ENCODE measurements around the gene NRM. TPM values are rescaled to one million over a fixed set of nuclear protein-coding genes. Genes with fewer than 3 reads are reported as not detected.

The NRM gene
- total RNA-seq, 1 donor from 2014 or later, result 31.5 TPM

DNA sequence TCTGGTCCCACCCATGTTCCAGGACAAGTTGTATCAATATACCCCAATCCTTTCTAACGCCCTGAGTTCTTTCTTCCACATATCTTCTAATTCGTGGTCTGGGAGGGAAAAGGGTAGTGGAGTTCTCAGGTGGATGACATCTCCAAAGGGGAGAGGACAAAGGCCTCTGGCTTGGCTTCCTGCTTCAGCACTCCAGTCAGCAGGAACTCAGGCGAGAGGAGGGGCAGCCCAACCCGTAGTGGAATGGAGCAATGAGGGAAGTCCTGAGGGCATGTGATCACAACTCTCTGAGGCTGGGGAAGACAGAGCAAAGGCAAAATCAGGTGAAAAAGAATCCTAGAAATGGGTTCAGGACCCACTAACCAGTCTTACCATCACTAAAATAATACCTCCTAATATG is 9.6 kb upstream of the NRM start:
- Mint-ChIP-seq H3K36me3 (ENCODE audit: unreplicated experiment) (peaks cover 35% of the 10 kb centered on the region), H3K9me3 (ENCODE audit: unreplicated experiment) (no peaks in the 10 kb centered on the region), H3K4me3 (ENCODE audit: unreplicated experiment) (no peak overlapping the region), H3K27me3 (ENCODE audit: unreplicated experiment) (no peaks in the 10 kb centered on the region), H3K4me1 (ENCODE audit: unreplicated experiment) (peaks cover 7% of the 10 kb centered on the region), H3K27ac (ENCODE audit: unreplicated experiment) (no peak overlapping the region)
- TF ChIP-seq, protein P1, sequence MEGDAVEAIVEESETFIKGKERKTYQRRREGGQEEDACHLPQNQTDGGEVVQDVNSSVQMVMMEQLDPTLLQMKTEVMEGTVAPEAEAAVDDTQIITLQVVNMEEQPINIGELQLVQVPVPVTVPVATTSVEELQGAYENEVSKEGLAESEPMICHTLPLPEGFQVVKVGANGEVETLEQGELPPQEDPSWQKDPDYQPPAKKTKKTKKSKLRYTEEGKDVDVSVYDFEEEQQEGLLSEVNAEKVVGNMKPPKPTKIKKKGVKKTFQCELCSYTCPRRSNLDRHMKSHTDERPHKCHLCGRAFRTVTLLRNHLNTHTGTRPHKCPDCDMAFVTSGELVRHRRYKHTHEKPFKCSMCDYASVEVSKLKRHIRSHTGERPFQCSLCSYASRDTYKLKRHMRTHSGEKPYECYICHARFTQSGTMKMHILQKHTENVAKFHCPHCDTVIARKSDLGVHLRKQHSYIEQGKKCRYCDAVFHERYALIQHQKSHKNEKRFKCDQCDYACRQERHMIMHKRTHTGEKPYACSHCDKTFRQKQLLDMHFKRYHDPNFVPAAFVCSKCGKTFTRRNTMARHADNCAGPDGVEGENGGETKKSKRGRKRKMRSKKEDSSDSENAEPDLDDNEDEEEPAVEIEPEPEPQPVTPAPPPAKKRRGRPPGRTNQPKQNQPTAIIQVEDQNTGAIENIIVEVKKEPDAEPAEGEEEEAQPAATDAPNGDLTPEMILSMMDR (IDR thresholded peaks at IDR 0.05), result no peak
- DNase-seq (ENCODE audit: extremely low spot score, unreplicated experiment), result no peak

DNA sequence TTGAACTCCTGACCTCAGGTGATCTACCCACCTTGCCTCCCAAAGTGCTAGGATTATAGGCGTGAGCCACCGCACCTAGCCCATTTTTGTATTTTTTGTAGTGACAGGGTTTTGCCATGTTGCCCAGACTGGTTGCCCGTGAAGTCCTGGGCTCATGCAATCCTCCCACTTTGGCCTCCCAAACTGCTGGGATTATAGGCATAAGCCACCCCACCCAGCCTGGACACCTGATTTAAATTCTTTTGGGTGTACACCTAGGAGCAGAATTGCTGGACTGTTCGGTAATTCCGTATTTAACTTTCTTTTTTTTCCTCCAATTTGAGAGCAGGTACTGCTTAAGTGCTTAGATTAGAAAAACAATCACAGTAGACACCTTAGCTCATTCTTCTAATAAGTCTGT is 5.6 kb upstream of the NRM start:
- Mint-ChIP-seq H3K9me3 (ENCODE audit: unreplicated experiment) (no peaks in the 10 kb centered on the region), H3K4me3 (ENCODE audit: unreplicated experiment) (no peak overlapping the region), H3K4me1 (ENCODE audit: unreplicated experiment) (peaks cover 20% of the 10 kb centered on the region), H3K36me3 (ENCODE audit: unreplicated experiment) (peaks cover 6% of the 10 kb centered on the region), H3K27ac (ENCODE audit: unreplicated experiment) (no peak overlapping the region), H3K27me3 (ENCODE audit: unreplicated experiment) (no peaks in the 10 kb centered on the region)
- TF ChIP-seq, protein P1 (IDR thresholded peaks at IDR 0.05), result no peak
- no peak for DNase-seq (ENCODE audit: extremely low spot score, unreplicated experiment)

- Mint-ChIP-seq H3K27me3 (ENCODE audit: unreplicated experiment) (no peaks in the 10 kb centered on the region), H3K36me3 (ENCODE audit: unreplicated experiment) (no peaks in the 10 kb centered on the region), H3K27ac (ENCODE audit: unreplicated experiment) (peak overlapping the region; percentile 93), H3K9me3 (ENCODE audit: unreplicated experiment) (no peaks in the 10 kb centered on the region), H3K4me1 (ENCODE audit: unreplicated experiment) (peaks cover 54% of the 10 kb centered on the region), H3K4me3 (ENCODE audit: unreplicated experiment) (peak overlapping the region; percentile 90)
- DNase-seq (ENCODE audit: extremely low spot score, unreplicated experiment), result no peak
- TF ChIP-seq, protein P1 (IDR thresholded peaks at IDR 0.05), result no peak
Observed at GRCh38 chr6:30691208-30691847, 544 bp upstream of the NRM start.

DNA sequence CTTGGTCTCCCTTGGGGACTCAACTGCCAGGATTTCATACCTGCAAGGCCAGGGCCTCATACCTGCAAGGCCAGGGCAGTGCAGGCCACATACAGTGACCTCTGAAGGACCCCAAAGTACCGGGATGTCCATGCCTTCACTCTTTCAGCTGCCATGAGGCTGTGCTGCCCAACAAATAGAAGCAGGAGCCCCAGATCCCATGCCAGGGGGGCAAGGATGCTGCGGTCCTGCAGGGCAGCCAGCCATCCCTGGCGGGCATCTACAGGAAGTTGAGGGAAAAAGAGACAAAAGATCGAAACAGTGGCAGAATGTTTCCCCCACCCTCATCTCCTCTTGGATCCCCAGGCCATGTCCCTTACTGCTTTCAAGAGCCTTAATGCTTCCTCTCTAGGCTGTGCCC is 799 bp downstream of the NRM start:
- Mint-ChIP-seq H3K4me3 (ENCODE audit: unreplicated experiment) (peak overlapping the region; percentile 90), H3K27me3 (ENCODE audit: unreplicated experiment) (no peaks in the 10 kb centered on the region), H3K9me3 (ENCODE audit: unreplicated experiment) (no peaks in the 10 kb centered on the region), H3K36me3 (ENCODE audit: unreplicated experiment) (peaks cover 8% of the 10 kb centered on the region), H3K4me1 (ENCODE audit: unreplicated experiment) (peaks cover 51% of the 10 kb centered on the region), H3K27ac (ENCODE audit: unreplicated experiment) (peak overlapping the region; percentile 97)
- no peak for DNase-seq (ENCODE audit: extremely low spot score, unreplicated experiment)
- TF ChIP-seq, protein P1 (IDR thresholded peaks at IDR 0.05), result no peak

GRCh38 chr6:30689022-30689865 is 1.5 kb downstream of the NRM start:
- no peaks in the 10 kb centered on the region for H3K27me3 Mint-ChIP-seq (ENCODE audit: unreplicated experiment)
- no peak for DNase-seq (ENCODE audit: extremely low spot score, unreplicated experiment)

More at GRCh38 chr6:30689022-30689865, 1.5 kb downstream of the NRM start:
- peaks cover 12% of the 10 kb centered on the region for H3K36me3 Mint-ChIP-seq (ENCODE audit: unreplicated experiment)
- H3K9me3 Mint-ChIP-seq (ENCODE audit: unreplicated experiment), result no peaks in the 10 kb centered on the region
- peak overlapping the region; percentile 97 for H3K27ac Mint-ChIP-seq (ENCODE audit: unreplicated experiment)
- TF ChIP-seq, protein P1 (IDR thresholded peaks at IDR 0.05), result no peak
- H3K4me1 Mint-ChIP-seq (ENCODE audit: unreplicated experiment), result peaks cover 51% of the 10 kb centered on the region
- H3K4me3 Mint-ChIP-seq (ENCODE audit: unreplicated experiment), result peak overlapping the region; percentile 90
